ENCODE data around the gene TSSC4. TPM values are rescaled to one million over a fixed set of nuclear protein-coding genes. Genes with fewer than 3 reads are reported as not detected.

The TSSC4 gene
- total and polyA plus RNA-seq, 9 of the 15 experiments (the other 6 are each of a cell fraction or from before 2014, with no cell fraction given): 0.41 to 54.2 (median 11.0) TPM

DNA sequence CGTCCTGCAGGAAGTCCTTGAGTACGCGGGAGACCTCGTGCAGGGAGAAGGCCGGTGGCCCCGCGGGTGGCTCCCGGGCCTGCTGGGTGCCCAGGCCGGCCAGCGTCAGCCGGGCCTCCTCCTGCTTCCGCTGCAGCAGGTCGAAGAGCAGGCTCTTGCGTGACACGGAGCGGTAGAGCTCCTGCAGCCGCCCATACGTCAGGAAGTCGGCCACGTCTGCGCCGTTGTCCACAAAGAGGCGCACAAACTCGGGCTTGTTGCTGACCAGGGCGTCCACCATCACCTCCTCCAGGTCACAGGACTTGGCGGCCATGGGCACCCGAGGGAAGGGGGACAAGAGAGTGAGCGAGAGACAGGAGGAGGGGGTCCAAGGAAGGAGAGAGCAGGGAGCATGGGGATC is 14.6 kb downstream of the TSSC4 start:
- peaks cover 11% of the 10 kb centered on the region; the same call in 1 of the 2 replicates for H4K20me1 ChIP-seq (replicated peaks; ENCODE audit: control insufficient read depth, insufficient read depth, low read length)
- H3K27me3 ChIP-seq (ENCODE audit: control insufficient read depth in 2 of 2, insufficient read depth in 2 of 2, low read length in 2 of 2): peaks cover 12 to 74% of the 10 kb centered on the region in 2 experiments; a peak in 4 of 5 replicates
- H3K9me3 ChIP-seq (replicated peaks; ENCODE audit: control insufficient read depth, insufficient read depth, low read depth, low read length): no peaks in the 10 kb centered on the region
- intact Hi-C loops (cut with micrococcal nuclease): no loop called here
- no peaks in the 10 kb centered on the region for H3K9me1 ChIP-seq (ENCODE audit: control insufficient read depth, insufficient read depth, low read length)
- POLR2A ChIA-PET: no interaction called here
- no peak overlapping the region for H3K4me2 ChIP-seq (ENCODE audit: insufficient read depth, low read length)
- no peaks in the 10 kb centered on the region for H3K36me3 ChIP-seq (ENCODE audit: control insufficient read depth, insufficient read depth, low read length)
- 27% methylated on average over 25 of the region's 28 CpGs for WGBS (ENCODE audit: insufficient coverage, low coverage, missing lambda C conversion rate)
- BruUV-seq (replicated peaks): no TSS peak
- no peak overlapping the region for H3K4me3 ChIP-seq
- FAIRE-seq: no peak
- H3K9ac ChIP-seq (ENCODE audit: insufficient read depth in 1 of 2, low read depth in 2 of 2, low read length in 2 of 2): 0 out of 4 replicates have a peak overlapping the region, but pooled peaks of 1 of the 2 experiments have one; percentile 45
- H3K79me2 ChIP-seq (ENCODE audit: control insufficient read depth, insufficient read depth, low read length): no peaks in the 10 kb centered on the region
- CTCF ChIA-PET (ENCODE audit: low intra/inter-chr PET ratio): interaction anchor here (0.6 kb wide), 1 partner anchor 115 kb away, joined by 3 read pairs; no protein-coding TSS in a partner anchor
- in situ Hi-C loops (cut with MboI): loop anchor here (5.0 kb wide), 2 partner anchors 103 to 213 kb away; no protein-coding TSS in a partner anchor
- ATAC-seq: no peak
- peaks cover 0 to 76% of the 10 kb centered on the region in 2 experiments; a peak in 3 of 5 replicates for H3K4me1 ChIP-seq (replicated peaks in 1 of 2; ENCODE audit: control insufficient read depth in 2 of 2, insufficient read depth in 2 of 2, low read length in 2 of 2)
- no peak overlapping the region for H3K27ac ChIP-seq (ENCODE audit: extremely low read depth, low read depth, low read length)
- H2AFZ ChIP-seq (ENCODE audit: low read depth, low read length): no peak overlapping the region
- TF ChIP-seq ZNF668 (CRISPR knock-in tag; IDR thresholded peaks at IDR 0.05): no peak
- TF ChIP-seq, protein P1, sequence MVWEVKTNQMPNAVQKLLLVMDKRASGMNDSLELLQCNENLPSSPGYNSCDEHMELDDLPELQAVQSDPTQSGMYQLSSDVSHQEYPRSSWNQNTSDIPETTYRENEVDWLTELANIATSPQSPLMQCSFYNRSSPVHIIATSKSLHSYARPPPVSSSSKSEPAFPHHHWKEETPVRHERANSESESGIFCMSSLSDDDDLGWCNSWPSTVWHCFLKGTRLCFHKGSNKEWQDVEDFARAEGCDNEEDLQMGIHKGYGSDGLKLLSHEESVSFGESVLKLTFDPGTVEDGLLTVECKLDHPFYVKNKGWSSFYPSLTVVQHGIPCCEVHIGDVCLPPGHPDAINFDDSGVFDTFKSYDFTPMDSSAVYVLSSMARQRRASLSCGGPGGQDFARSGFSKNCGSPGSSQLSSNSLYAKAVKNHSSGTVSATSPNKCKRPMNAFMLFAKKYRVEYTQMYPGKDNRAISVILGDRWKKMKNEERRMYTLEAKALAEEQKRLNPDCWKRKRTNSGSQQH (CRISPR knock-in tag; IDR thresholded peaks at IDR 0.05): no peak
- no peak for TF ChIP-seq IRF2 (CRISPR knock-in tag; IDR thresholded peaks at IDR 0.05)
- TF ChIP-seq BRCA1 (IDR thresholded peaks at IDR 0.05): no peak
- TF ChIP-seq BRCA1 (CRISPR knock-in tag; IDR thresholded peaks at IDR 0.05): no peak
- TF ChIP-seq DIDO1 (tag; IDR thresholded peaks at IDR 0.05; ENCODE audit: low read depth): no peak
- no peak for TF ChIP-seq MCM7 (IDR thresholded peaks at IDR 0.05)
- no peak for TF ChIP-seq NEUROD1 (IDR thresholded peaks at IDR 0.05; ENCODE audit: borderline replicate concordance, low read depth, low read length, partially characterized antibody)
- TF ChIP-seq NCOR1 (IDR thresholded peaks at IDR 0.05): no peak
- TF ChIP-seq ZNF75A (CRISPR knock-in tag; IDR thresholded peaks at IDR 0.05): no peak
- TF ChIP-seq, protein P2, sequence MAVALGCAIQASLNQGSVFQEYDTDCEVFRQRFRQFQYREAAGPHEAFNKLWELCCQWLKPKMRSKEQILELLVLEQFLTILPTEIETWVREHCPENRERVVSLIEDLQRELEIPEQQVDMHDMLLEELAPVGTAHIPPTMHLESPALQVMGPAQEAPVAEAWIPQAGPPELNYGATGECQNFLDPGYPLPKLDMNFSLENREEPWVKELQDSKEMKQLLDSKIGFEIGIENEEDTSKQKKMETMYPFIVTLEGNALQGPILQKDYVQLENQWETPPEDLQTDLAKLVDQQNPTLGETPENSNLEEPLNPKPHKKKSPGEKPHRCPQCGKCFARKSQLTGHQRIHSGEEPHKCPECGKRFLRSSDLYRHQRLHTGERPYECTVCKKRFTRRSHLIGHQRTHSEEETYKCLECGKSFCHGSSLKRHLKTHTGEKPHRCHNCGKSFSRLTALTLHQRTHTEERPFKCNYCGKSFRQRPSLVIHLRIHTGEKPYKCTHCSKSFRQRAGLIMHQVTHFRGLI (CRISPR knock-in tag; IDR thresholded peaks at IDR 0.05): no peak
- no peak for TF ChIP-seq MCM2 (IDR thresholded peaks at IDR 0.05; ENCODE audit: low read depth)
- no peak for TF ChIP-seq ZNF644 (tag; IDR thresholded peaks at IDR 0.05; ENCODE audit: low read depth)
- TF ChIP-seq PATZ1 (CRISPR knock-in tag; IDR thresholded peaks at IDR 0.05; ENCODE audit: borderline replicate concordance): no peak
- no peak for DNase-seq (ENCODE audit: extremely low read depth in 1 of 4, low spot score in 3 of 4)

All from K562 (cell line).